ENCODE results near the gene KDM3A.

DNA sequence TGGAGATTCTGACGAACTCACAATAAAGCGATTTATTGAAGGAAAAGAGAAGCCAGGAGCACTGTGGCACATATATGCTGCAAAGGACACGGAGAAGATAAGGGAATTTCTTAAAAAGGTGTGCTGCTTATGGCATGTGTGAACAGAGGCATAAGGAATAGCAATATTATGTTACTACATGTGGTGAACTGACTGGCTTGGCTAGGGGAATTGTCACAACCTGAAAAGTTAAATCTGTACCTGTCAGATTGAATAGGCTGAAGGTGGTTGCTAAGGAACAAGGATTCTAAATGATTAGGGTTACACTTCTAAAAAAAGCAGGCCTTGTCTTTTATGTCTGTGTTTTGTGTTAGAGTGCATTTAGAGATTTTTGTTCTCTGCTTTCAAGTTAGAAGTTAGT, 48.4 kb downstream of the KDM3A start:
- TF ChIP-seq, protein P1, sequence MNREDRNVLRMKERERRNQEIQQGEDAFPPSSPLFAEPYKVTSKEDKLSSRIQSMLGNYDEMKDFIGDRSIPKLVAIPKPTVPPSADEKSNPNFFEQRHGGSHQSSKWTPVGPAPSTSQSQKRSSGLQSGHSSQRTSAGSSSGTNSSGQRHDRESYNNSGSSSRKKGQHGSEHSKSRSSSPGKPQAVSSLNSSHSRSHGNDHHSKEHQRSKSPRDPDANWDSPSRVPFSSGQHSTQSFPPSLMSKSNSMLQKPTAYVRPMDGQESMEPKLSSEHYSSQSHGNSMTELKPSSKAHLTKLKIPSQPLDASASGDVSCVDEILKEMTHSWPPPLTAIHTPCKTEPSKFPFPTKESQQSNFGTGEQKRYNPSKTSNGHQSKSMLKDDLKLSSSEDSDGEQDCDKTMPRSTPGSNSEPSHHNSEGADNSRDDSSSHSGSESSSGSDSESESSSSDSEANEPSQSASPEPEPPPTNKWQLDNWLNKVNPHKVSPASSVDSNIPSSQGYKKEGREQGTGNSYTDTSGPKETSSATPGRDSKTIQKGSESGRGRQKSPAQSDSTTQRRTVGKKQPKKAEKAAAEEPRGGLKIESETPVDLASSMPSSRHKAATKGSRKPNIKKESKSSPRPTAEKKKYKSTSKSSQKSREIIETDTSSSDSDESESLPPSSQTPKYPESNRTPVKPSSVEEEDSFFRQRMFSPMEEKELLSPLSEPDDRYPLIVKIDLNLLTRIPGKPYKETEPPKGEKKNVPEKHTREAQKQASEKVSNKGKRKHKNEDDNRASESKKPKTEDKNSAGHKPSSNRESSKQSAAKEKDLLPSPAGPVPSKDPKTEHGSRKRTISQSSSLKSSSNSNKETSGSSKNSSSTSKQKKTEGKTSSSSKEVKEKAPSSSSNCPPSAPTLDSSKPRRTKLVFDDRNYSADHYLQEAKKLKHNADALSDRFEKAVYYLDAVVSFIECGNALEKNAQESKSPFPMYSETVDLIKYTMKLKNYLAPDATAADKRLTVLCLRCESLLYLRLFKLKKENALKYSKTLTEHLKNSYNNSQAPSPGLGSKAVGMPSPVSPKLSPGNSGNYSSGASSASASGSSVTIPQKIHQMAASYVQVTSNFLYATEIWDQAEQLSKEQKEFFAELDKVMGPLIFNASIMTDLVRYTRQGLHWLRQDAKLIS (CRISPR knock-in tag; IDR thresholded peaks at IDR 0.05; ENCODE audit: borderline replicate concordance) = no peak
- TF ChIP-seq E2F1 (CRISPR knock-in tag; IDR thresholded peaks at IDR 0.05) (no peak), PREB (CRISPR knock-in tag; IDR thresholded peaks at IDR 0.05; ENCODE audit: borderline replicate concordance) (no peak), SMAD3 (CRISPR knock-in tag; IDR thresholded peaks at IDR 0.05; ENCODE audit: borderline replicate concordance) (no peak), CTCF (IDR thresholded peaks at IDR 0.05) (no peak), TEAD4 (CRISPR knock-in tag; IDR thresholded peaks at IDR 0.05) (no peak), CBFB (CRISPR knock-in tag; IDR thresholded peaks at IDR 0.05; ENCODE audit: low read depth) (no peak), SP1 (CRISPR knock-in tag; conservative IDR thresholded peaks at IDR 0.05) (no peak), MYBL2 (CRISPR knock-in tag; IDR thresholded peaks at IDR 0.05) (no peak), CREB1 (CRISPR knock-in tag; IDR thresholded peaks at IDR 0.05) (no peak)
- TF ChIP-seq, protein P2, sequence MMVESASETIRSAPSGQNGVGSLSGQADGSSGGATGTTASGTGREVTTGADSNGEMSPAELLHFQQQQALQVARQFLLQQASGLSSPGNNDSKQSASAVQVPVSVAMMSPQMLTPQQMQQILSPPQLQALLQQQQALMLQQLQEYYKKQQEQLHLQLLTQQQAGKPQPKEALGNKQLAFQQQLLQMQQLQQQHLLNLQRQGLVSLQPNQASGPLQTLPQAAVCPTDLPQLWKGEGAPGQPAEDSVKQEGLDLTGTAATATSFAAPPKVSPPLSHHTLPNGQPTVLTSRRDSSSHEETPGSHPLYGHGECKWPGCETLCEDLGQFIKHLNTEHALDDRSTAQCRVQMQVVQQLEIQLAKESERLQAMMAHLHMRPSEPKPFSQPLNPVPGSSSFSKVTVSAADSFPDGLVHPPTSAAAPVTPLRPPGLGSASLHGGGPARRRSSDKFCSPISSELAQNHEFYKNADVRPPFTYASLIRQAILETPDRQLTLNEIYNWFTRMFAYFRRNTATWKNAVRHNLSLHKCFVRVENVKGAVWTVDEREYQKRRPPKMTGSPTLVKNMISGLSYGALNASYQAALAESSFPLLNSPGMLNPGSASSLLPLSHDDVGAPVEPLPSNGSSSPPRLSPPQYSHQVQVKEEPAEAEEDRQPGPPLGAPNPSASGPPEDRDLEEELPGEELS (CRISPR knock-in tag; IDR thresholded peaks at IDR 0.05) = no peak
- TF ChIP-seq, protein P3, sequence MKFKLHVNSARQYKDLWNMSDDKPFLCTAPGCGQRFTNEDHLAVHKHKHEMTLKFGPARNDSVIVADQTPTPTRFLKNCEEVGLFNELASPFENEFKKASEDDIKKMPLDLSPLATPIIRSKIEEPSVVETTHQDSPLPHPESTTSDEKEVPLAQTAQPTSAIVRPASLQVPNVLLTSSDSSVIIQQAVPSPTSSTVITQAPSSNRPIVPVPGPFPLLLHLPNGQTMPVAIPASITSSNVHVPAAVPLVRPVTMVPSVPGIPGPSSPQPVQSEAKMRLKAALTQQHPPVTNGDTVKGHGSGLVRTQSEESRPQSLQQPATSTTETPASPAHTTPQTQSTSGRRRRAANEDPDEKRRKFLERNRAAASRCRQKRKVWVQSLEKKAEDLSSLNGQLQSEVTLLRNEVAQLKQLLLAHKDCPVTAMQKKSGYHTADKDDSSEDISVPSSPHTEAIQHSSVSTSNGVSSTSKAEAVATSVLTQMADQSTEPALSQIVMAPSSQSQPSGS (CRISPR knock-in tag; IDR thresholded peaks at IDR 0.05; ENCODE audit: borderline replicate concordance, low read depth) = no peak

Measured in WTC11 (cell line).